H1 (cell line): ENCODE data around the gene NAT9.

Source experiments
- CEBPB ChIP-seq: IDR thresholded peaks from 2 replicates; pipeline ENCODE4 v1.6.1; 2012; ENCODE audit warnings: low read depth, low read length
- CTCF ChIP-seq, 3 experiments: IDR thresholded peaks; 1 replicate in 2 of 3; 2 replicates in 1 of 3; pipeline versions ENCODE4 v1.5.1 to v1.6.1; 2011; ENCODE audit warnings: low read length in 3 of 3, mild to moderate bottlenecking in 3 of 3, inconsistent platforms in 2 of 3, low read depth in 1 of 3, moderate library complexity in 1 of 3; ENCODE audit not compliant: insufficient read depth in 1 of 3; ENCODE audit errors: control extremely low read depth in 1 of 3
- EGR1 ChIP-seq: IDR thresholded peaks from 2 replicates; pipeline ENCODE4 v1.6.1; 2011; ENCODE audit warnings: low read depth, low read length, borderline replicate concordance
- EZH2 ChIP-seq: fragments of 200-600 bp; sonication (generic); IDR thresholded peaks from 2 replicates; pipeline ENCODE4 v1.7.1; 2012; ENCODE audit warnings: low read depth, mild to moderate bottlenecking, moderate library complexity, low read length, inconsistent platforms; ENCODE audit not compliant: severe bottlenecking
- POLR2AphosphoS5 ChIP-seq: IDR thresholded peaks from 2 replicates; pipeline ENCODE4 v1.6.1; 2011; ENCODE audit warnings: low read depth, low read length
- RNF2 ChIP-seq: fragments of 200-900, 300-1000 bp; sonication (generic); IDR thresholded peaks from 2 replicates; pipeline ENCODE4 v1.7.1; 2016; ENCODE audit warnings: borderline replicate concordance, low read depth, mild to moderate bottlenecking, antibody characterized with exemption, low read length; ENCODE audit not compliant: poor library complexity, severe bottlenecking; ENCODE audit errors: missing control alignments

- TF ChIP-seq CEBPB (no peak), EGR1 (no peak), POLR2AphosphoS5 (no peak), RNF2 (no peak), CTCF (IDR thresholded peaks at IDR 0.05; ENCODE audit: control extremely low read depth in 1 of 3, insufficient read depth in 1 of 3, low read depth in 1 of 3, low read length in 3 of 3) (no peak), EZH2 (no peak)
Measured at GRCh38 chr17:74803388-74803930, 27.3 kb upstream of the NAT9 start.
